Measurements from ENCODE around the gene SEMA3B.

SEMA3B gene

DNA sequence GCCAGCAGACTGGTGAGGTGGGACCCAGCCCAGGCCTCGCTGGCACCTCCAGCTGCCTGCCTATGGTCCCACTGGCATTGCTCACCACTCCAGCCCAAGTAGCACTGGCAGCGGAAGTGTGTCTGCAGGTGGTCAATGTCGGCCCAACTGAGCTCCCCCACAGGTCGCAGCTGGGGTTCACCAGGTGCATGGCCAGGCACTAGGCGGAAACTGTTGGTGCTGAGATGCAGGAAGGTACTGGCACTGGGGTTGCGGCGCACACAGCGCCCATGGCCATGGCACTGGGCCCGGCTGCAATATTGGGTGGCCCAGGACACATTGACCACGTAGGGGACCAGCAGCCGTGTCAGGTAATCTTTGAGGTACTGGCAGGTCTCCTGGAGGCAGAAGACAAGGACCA lies 49.2 kb downstream of the SEMA3B start:
- H3K27ac ChIP-seq: no peak overlapping the region
- TF ChIP-seq ZFX (IDR thresholded peaks at IDR 0.05; ENCODE audit: borderline replicate concordance): no peak
- TF ChIP-seq, protein P1, sequence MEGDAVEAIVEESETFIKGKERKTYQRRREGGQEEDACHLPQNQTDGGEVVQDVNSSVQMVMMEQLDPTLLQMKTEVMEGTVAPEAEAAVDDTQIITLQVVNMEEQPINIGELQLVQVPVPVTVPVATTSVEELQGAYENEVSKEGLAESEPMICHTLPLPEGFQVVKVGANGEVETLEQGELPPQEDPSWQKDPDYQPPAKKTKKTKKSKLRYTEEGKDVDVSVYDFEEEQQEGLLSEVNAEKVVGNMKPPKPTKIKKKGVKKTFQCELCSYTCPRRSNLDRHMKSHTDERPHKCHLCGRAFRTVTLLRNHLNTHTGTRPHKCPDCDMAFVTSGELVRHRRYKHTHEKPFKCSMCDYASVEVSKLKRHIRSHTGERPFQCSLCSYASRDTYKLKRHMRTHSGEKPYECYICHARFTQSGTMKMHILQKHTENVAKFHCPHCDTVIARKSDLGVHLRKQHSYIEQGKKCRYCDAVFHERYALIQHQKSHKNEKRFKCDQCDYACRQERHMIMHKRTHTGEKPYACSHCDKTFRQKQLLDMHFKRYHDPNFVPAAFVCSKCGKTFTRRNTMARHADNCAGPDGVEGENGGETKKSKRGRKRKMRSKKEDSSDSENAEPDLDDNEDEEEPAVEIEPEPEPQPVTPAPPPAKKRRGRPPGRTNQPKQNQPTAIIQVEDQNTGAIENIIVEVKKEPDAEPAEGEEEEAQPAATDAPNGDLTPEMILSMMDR (IDR thresholded peaks at IDR 0.05): no peak

DNA sequence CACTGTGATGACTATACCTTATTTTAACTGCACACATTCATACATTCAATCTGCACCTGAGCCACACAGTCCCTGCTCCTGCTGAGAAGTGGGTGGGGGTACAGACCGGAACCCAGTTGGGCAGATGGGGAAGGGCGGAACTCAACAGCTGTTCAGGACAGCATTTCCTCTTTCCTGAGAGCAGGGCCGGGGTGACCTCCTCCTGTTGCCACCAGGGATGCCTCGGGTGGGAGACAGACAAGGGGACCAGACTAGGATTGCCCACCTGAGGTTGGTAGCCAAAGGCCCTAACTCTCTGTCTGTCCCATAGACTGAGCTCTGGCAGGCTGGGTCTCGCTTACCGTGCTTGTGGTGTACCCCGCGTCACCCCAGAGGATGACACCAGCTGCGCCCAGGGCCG lies 49.7 kb downstream of the SEMA3B start:
- no peak overlapping the region for H3K27ac ChIP-seq
- no peak for TF ChIP-seq ZFX (IDR thresholded peaks at IDR 0.05; ENCODE audit: borderline replicate concordance)
- TF ChIP-seq, protein P1 (IDR thresholded peaks at IDR 0.05): no peak

DNA sequence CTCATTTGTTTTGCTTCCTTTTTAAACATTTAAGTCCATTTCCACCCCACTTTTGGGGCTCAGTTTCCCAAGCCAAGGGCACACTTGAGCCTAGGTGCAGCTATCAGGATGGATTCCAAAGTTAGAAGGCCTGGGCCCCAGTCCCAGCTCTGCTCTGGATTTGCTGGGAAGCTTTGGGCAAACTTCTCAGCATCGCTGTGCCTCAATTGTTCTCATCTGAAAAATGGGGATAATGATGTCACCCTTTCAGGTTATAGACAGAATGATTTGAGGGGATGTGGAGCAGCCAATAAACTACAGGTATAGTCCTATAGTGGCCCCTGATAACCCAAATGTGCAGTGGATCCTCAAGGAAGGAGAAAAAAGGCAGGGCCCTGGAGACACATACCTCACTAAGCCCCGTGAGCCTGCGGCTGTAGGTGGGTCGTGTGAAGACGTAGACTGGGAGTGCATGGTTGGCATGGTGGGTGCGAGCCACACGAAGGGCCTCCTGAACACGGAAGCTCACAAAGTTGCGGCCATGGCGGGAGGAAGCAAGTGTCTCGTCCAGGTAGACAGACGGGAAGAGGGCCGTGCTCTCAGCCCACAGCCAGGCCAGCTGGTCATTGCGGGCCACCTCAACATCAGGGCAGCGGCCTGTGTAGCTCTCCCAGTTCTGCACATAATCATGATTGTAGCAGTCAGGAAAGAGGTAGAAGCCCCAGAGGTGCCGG lies 50.4 kb downstream of the SEMA3B start:
- H3K27ac ChIP-seq: peak overlapping the region; percentile 85; the same call in 1 of the 2 replicates

DNA sequence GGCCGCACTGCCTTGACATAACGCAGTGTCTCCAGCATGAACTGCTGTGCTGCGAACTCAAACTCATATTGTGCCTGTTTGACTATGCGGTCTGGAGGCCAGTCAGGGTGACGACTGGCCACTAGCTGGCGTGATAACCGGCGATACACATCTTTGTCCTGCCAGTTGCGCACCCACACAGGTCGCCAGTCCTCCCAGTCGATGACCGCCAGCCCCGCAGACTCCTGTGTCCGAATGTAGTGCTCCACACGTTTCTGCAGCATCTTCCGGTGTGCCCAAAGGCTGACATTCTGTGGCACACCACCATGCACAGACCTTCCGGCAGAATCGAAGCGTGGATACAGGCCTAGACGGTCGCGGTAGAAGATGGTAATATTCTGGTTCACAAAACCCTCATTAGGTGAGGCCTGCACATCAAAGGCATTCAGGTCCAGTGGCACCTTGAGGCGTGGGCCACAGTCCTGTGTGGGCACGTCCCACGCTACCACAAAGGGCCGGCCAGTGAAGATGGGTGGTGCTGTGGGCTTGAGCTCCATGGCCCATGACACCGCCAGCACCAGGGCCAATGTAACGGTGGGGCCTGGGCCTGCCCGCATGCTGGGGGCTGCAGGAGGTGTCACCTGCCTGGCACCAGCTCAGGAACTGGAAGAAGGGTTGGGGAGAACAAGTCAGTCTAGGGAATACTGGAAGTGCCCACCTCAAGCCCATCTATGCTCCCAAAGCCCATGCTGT lies 51.1 kb downstream of the SEMA3B start:
- peak overlapping the region; percentile 85 for H3K27ac ChIP-seq
- no peak for TF ChIP-seq ZFX (IDR thresholded peaks at IDR 0.05; ENCODE audit: borderline replicate concordance)
- TF ChIP-seq, protein P1 (IDR thresholded peaks at IDR 0.05): no peak; the same call in 1 of the 2 replicates

More for the DNA sequence above, 50.4 kb downstream of the SEMA3B start:
- no peak for TF ChIP-seq ZFX (IDR thresholded peaks at IDR 0.05; ENCODE audit: borderline replicate concordance)
- TF ChIP-seq, protein P1 (IDR thresholded peaks at IDR 0.05): no peak

DNA sequence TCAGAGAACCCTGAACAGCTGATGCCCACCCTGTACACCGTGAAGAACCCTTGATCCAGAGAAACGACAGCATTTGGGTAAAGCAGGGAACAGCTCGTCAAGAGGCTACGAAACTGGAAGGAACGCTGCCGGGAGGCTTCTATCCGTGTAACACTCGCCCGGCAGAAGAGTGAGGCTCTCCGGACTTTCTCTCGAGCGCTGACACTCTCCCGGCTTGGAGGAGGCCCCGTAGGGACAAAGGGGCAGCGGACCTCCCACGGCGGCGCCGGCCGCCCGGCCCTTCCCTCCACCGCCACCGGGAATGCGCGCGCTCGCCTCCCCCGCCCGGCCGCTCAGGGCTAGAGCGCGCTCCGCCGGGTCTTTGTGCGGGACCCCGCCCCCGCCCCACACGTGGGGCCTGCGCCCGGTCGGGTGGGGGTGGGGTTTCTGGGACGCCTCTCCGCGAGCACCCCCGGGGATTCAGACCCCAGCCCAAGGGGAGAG lies 51.9 kb downstream of the SEMA3B start:
- peak overlapping the region; percentile 85 for H3K27ac ChIP-seq
- TF ChIP-seq, protein P1 (IDR thresholded peaks at IDR 0.05): no peak
- no peak for TF ChIP-seq ZFX (IDR thresholded peaks at IDR 0.05; ENCODE audit: borderline replicate concordance)

DNA sequence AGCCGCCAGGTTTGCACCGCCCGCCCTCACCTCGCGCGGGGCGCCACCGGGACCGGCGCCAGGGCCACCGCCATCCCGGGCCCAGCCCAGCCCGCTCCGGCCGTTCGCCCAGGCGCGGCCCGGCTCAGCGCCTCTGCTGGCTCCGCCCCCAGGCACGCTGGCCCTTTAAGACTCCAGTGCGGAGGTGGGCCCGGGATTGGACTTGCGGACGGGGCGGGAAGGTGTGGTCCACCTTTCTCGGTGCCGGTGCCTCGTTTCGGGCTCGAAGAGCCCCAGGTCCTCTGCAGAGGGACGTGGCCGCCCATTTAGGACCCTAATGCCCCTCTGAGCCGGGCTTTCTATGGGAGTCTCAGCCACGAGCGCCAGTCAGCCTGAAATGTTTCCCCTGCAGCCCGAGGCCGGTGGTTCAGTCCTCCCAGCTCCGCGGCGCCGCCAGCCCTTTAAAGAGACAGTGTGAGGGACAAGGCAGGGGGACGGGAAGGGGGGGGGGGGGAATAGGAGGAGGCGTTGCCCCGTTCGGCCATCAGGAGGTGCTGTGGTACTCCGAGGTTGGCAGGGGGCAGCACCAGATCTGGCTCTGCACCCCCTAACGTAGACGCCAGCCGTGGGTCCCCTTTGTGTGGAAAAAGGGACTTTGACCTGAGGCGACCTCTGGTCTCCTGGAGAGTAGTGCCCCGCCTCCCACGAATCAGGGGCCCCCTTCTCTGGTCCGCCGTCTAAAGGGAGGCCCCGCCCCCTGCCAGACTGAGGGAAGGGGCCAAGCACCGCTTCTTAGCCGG lies 52.6 kb downstream of the SEMA3B start:
- peak overlapping the region; percentile 85 for H3K27ac ChIP-seq
- TF ChIP-seq, protein P1 (IDR thresholded peaks at IDR 0.05): peak; percentile 73
- TF ChIP-seq ZFX (IDR thresholded peaks at IDR 0.05; ENCODE audit: borderline replicate concordance): no peak
